Neural progenitor cell (in vitro differentiated cells): ENCODE data around the gene RNF39. TPM values are rescaled to one million over a fixed set of nuclear protein-coding genes. Genes with fewer than 3 reads are reported as not detected.
A peak's percentile ranks its signal among the peaks of the same experiment; 100 is the strongest.

Experiments
- DNase-seq: peaks from one replicate; pipeline ENCODE4 v3.0.0-alpha.2; 2016; ENCODE audit warnings: low spot score
- H2AFZ ChIP-seq: fragments of 200-600 bp; sonication (generic); replicated peaks from 2 replicates; pipeline ENCODE4 v1.6.1; 2016; ENCODE audit warnings: antibody characterized with exemption
- H3F3A ChIP-seq: fragments of 200-600 bp; sonication (generic); 2 replicates; pipeline ENCODE4 v1.6.1; 2016; ENCODE audit warnings: antibody characterized with exemption, low read depth
- H3K27ac ChIP-seq: fragments of 200-600 bp; sonication (generic); 2 replicates; pipeline ENCODE4 v1.5.1; 2016; ENCODE audit warnings: mild to moderate bottlenecking
- H3K27me3 ChIP-seq: fragments of 200-600 bp; sonication (generic); 2 replicates; pipeline ENCODE4 v1.6.1; 2016; ENCODE audit warnings: mild to moderate bottlenecking, moderate library complexity
- H3K36me3 ChIP-seq: fragments of 200-600 bp; sonication (generic); 2 replicates; pipeline ENCODE4 v1.5.1; 2016
- H3K4me1 ChIP-seq: fragments of 200-600 bp; sonication (generic); 2 replicates; pipeline ENCODE4 v1.6.1; 2016; ENCODE audit warnings: mixed run types
- H3K4me2 ChIP-seq: fragments of 200-600 bp; sonication (generic); 2 replicates; pipeline ENCODE4 v1.6.1; 2016
- H3K4me3 ChIP-seq: fragments of 200-600 bp; sonication (generic); 2 replicates; pipeline ENCODE4 v1.5.1; 2016
- H3K79me2 ChIP-seq: fragments of 200-600 bp; sonication (generic); 2 replicates; pipeline ENCODE4 v1.6.1; 2016; ENCODE audit warnings: low read depth
- H3K9ac ChIP-seq: fragments of 200-600 bp; sonication (generic); 2 replicates; pipeline ENCODE4 v1.6.1; 2016
- H3K9me3 ChIP-seq: fragments of 200-600 bp; sonication (generic); 2 replicates; pipeline ENCODE4 v1.5.1; 2016; ENCODE audit warnings: low read depth
- H4K20me1 ChIP-seq: fragments of 200-600 bp; sonication (generic); 2 replicates; pipeline ENCODE4 v1.6.1; 2016; ENCODE audit warnings: low read depth
- H3K27ac Mint-ChIP-seq: 3 replicates; pipeline ENCODE4 v1.8.0; 2021; ENCODE audit warnings: mixed read lengths
- H3K27me3 Mint-ChIP-seq: 2 replicates; pipeline ENCODE4 v1.8.0; 2022; ENCODE audit warnings: low read depth, mild to moderate bottlenecking, inconsistent platforms, moderate library complexity, mixed read lengths; ENCODE audit not compliant: insufficient read depth
- H3K36me3 Mint-ChIP-seq: 3 replicates; pipeline ENCODE4 v1.8.0; 2021; ENCODE audit warnings: mixed read lengths
- H3K4me1 Mint-ChIP-seq: 3 replicates; pipeline ENCODE4 v1.8.0; 2021; ENCODE audit warnings: mixed read lengths
- H3K4me3 Mint-ChIP-seq: 3 replicates; pipeline ENCODE4 v1.8.0; 2021; ENCODE audit warnings: mild to moderate bottlenecking, moderate library complexity, mixed read lengths
- H3K9me3 Mint-ChIP-seq: 3 replicates; pipeline ENCODE4 v1.8.0; 2020; ENCODE audit warnings: mixed read lengths
- CTCF ChIP-seq: fragments of 200-600 bp; sonication (generic); IDR thresholded peaks from 2 replicates; pipeline ENCODE4 v1.5.1; 2017; ENCODE audit warnings: antibody characterized with exemption, mild to moderate bottlenecking
- EZH2 ChIP-seq: fragments of 200-600 bp; sonication (generic); IDR thresholded peaks from 2 replicates; pipeline ENCODE4 v1.6.1; 2017; ENCODE audit warnings: antibody characterized with exemption, mild to moderate bottlenecking, moderate library complexity
- EZH2phosphoT487 ChIP-seq: fragments of 200-600 bp; sonication (generic); IDR thresholded peaks from 2 replicates; pipeline ENCODE4 v1.6.1; 2017; ENCODE audit warnings: antibody characterized with exemption
- total RNA-seq: library from RNA; depleted of rRNA; stranded (reverse); fragments of >200 nt; gene quantifications from 2 replicates; pipeline ENCODE4 v1.2.3, GENCODE V29; 2015; ENCODE audit warnings: low replicate concordance

The RNF39 gene
- total RNA-seq, 1 donor from 2014 or later, result not detected

GRCh38 chr6:30112402-30112994, 36.9 kb upstream of the RNF39 start:
- TF ChIP-seq CTCF (no peak), EZH2 (no peak), EZH2phosphoT487 (no peak)
- no peaks in the 10 kb centered on the region for H3K9me3 ChIP-seq
- Mint-ChIP-seq H3K4me3 (no peak overlapping the region), H3K27ac (no peak overlapping the region), H3K27me3 (peaks cover 21% of the 10 kb centered on the region), H3K36me3 (no peaks in the 10 kb centered on the region), H3K4me1 (no peaks in the 10 kb centered on the region), H3K9me3 (no peaks in the 10 kb centered on the region)
- H3K79me2 ChIP-seq, result no peaks in the 10 kb centered on the region
- H3K4me2 ChIP-seq, result no peak overlapping the region
- H3K4me1 ChIP-seq, result no peaks in the 10 kb centered on the region
- H3K36me3 ChIP-seq, result no peaks in the 10 kb centered on the region
- no peak for DNase-seq
- no peak overlapping the region for H3K4me3 ChIP-seq
- no peaks in the 10 kb centered on the region for H3F3A ChIP-seq
- H3K9ac ChIP-seq, result no peak overlapping the region
- H4K20me1 ChIP-seq, result no peaks in the 10 kb centered on the region
- H3K27ac ChIP-seq, result no peak overlapping the region
- no peak overlapping the region for H2AFZ ChIP-seq
- peaks cover 96% of the 10 kb centered on the region for H3K27me3 ChIP-seq

- no peaks in the 10 kb centered on the region for H3K9me3 Mint-ChIP-seq
- no peak overlapping the region for H3K4me3 Mint-ChIP-seq
- H3K36me3 Mint-ChIP-seq, result no peaks in the 10 kb centered on the region
- no peaks in the 10 kb centered on the region for H3K4me1 ChIP-seq
- TF ChIP-seq EZH2phosphoT487 (no peak), CTCF (no peak), EZH2 (no peak)
- H3K27ac Mint-ChIP-seq, result no peak overlapping the region
- DNase-seq, result no peak
- no peaks in the 10 kb centered on the region for H3K9me3 ChIP-seq
- no peaks in the 10 kb centered on the region for H3K36me3 ChIP-seq
- peaks cover 100% of the 10 kb centered on the region for H3K27me3 ChIP-seq
- H3K79me2 ChIP-seq, result no peaks in the 10 kb centered on the region
- H3K27ac ChIP-seq, result no peak overlapping the region
- no peak overlapping the region for H2AFZ ChIP-seq
- H3K9ac ChIP-seq, result no peak overlapping the region
- H3K4me2 ChIP-seq, result no peak overlapping the region
- no peak overlapping the region for H3K4me3 ChIP-seq
- peaks cover 21% of the 10 kb centered on the region for H3K27me3 Mint-ChIP-seq
- H4K20me1 ChIP-seq, result no peaks in the 10 kb centered on the region
- H3F3A ChIP-seq, result no peaks in the 10 kb centered on the region
- H3K4me1 Mint-ChIP-seq, result no peaks in the 10 kb centered on the region
Observed at GRCh38 chr6:30111266-30111856, 35.8 kb upstream of the RNF39 start.

GRCh38 chr6:30104661-30105060, 29.1 kb upstream of the RNF39 start:
- TF ChIP-seq CTCF, result peak; percentile 30
- no peak for TF ChIP-seq EZH2phosphoT487
- Histone ChIP-seq H3K9me3 (no peaks in the 10 kb centered on the region), H3F3A (peaks cover 22% of the 10 kb centered on the region), H3K9ac (no peak overlapping the region), H3K27me3 (peaks cover 100% of the 10 kb centered on the region), H3K4me2 (peak overlapping the region; percentile 83), H3K4me1 (peaks cover 14% of the 10 kb centered on the region), H3K79me2 (no peaks in the 10 kb centered on the region), H3K27ac (no peak overlapping the region), H3K36me3 (no peaks in the 10 kb centered on the region), H4K20me1 (peaks cover 28% of the 10 kb centered on the region), H2AFZ (no peak overlapping the region), H3K4me3 (no peak overlapping the region)
- Mint-ChIP-seq H3K4me3 (no peak overlapping the region), H3K9me3 (peaks cover 2% of the 10 kb centered on the region), H3K27me3 (peaks cover 42% of the 10 kb centered on the region), H3K36me3 (no peaks in the 10 kb centered on the region), H3K27ac (no peak overlapping the region), H3K4me1 (peaks cover 28% of the 10 kb centered on the region)
- peak; percentile 18 for DNase-seq
